Measurements from ENCODE around the gene DCBLD1.
A peak's percentile ranks its signal among the peaks of the same experiment; 100 is the strongest.

The DCBLD1 gene

GRCh38 chr6:117555262-117555849 lies 72.9 kb downstream of the DCBLD1 start:
- DNase-seq (ENCODE audit: low read depth in 2 of 3, low spot score in 2 of 3), result no peak

GRCh38 chr6:117555882-117556498 lies 73.5 kb downstream of the DCBLD1 start:
- DNase-seq (ENCODE audit: low read depth in 2 of 3, low spot score in 2 of 3), result peak in 2 of 3 experiments; percentile 31 to 49

- DNase-seq (ENCODE audit: low read depth in 2 of 3, low spot score in 2 of 3), result no peak
These were observed 75.5 kb downstream of the DCBLD1 start for GRCh38 chr6:117557951-117558350.

- DNase-seq (ENCODE audit: low read depth in 2 of 3, low spot score in 2 of 3), result no peak
These were observed 76.3 kb downstream of the DCBLD1 start for GRCh38 chr6:117558818-117559217.

- DNase-seq (ENCODE audit: low read depth in 2 of 3, low spot score in 2 of 3), result no peak
These were observed 76.8 kb downstream of the DCBLD1 start for GRCh38 chr6:117559299-117559698.

GRCh38 chr6:117561128-117561527 lies 78.7 kb downstream of the DCBLD1 start:
- no peak for DNase-seq (ENCODE audit: low read depth in 2 of 3, low spot score in 2 of 3)

- DNase-seq (ENCODE audit: low read depth in 2 of 3, low spot score in 2 of 3), result no peak
These were observed 82.2 kb downstream of the DCBLD1 start for GRCh38 chr6:117564681-117565080.

GRCh38 chr6:117568247-117568646 lies 85.8 kb downstream of the DCBLD1 start:
- no peak for DNase-seq (ENCODE audit: low read depth in 2 of 3, low spot score in 2 of 3)

GRCh38 chr6:117568831-117569410 lies 86.4 kb downstream of the DCBLD1 start:
- DNase-seq (ENCODE audit: low read depth in 2 of 3, low spot score in 2 of 3), result no peak

- DNase-seq (ENCODE audit: low read depth in 2 of 3, low spot score in 2 of 3), result no peak
These were observed 90.7 kb downstream of the DCBLD1 start for GRCh38 chr6:117573006-117573680.

- no peak for DNase-seq (ENCODE audit: low read depth in 2 of 3, low spot score in 2 of 3)
These were observed 91.7 kb downstream of the DCBLD1 start for GRCh38 chr6:117574198-117574597.

GRCh38 chr6:117585647-117586046 lies 103.2 kb downstream of the DCBLD1 start:
- no peak for DNase-seq (ENCODE audit: low read depth in 2 of 3, low spot score in 2 of 3)

- DNase-seq (ENCODE audit: low read depth in 2 of 3, low spot score in 2 of 3), result no peak
These were observed 108.0 kb downstream of the DCBLD1 start for GRCh38 chr6:117590447-117590846.

GRCh38 chr6:117591405-117591804 lies 108.9 kb downstream of the DCBLD1 start:
- DNase-seq (ENCODE audit: low read depth in 2 of 3, low spot score in 2 of 3), result no peak

GRCh38 chr6:117592983-117593759 lies 110.7 kb downstream of the DCBLD1 start:
- DNase-seq (ENCODE audit: low read depth in 2 of 3, low spot score in 2 of 3), result no peak

- no peak for DNase-seq (ENCODE audit: low read depth in 2 of 3, low spot score in 2 of 3)
These were observed 112.8 kb downstream of the DCBLD1 start for GRCh38 chr6:117595099-117595923.

GRCh38 chr6:117597755-117598154 lies 115.3 kb downstream of the DCBLD1 start:
- no peak for DNase-seq (ENCODE audit: low read depth in 2 of 3, low spot score in 2 of 3)

All from activated CD8-positive, alpha-beta memory T cell treated with anti-CD3 and anti-CD28 coated beads for 48 hours (primary cell).